Astrocyte of the cerebellum (primary cell): ENCODE results near the gene FBXO38.
A peak's percentile ranks its signal among the peaks of the same experiment; 100 is the strongest.

Experiments
- DNase-seq: peaks from one replicate; pipeline ENCODE4 v3.0.0-alpha.2; 2011; ENCODE audit warnings: low read depth
- H3K4me3 ChIP-seq: 2 replicates; pipeline ENCODE4 v1.5.1; 2011; ENCODE audit warnings: mild to moderate bottlenecking, low read depth, low read length, moderate library complexity
- CTCF ChIP-seq: IDR thresholded peaks from 2 replicates; pipeline ENCODE4 v1.5.1; 2012; ENCODE audit warnings: low read length, low read depth, moderate library complexity, mild to moderate bottlenecking; ENCODE audit errors: missing control alignments
- in situ Hi-C: cut with HindIII; loops from 2 replicates; pipeline ENCODE4 v1.10.0; 2017; ENCODE audit warnings: low sequenced_read_pairs

The FBXO38 gene

DNA sequence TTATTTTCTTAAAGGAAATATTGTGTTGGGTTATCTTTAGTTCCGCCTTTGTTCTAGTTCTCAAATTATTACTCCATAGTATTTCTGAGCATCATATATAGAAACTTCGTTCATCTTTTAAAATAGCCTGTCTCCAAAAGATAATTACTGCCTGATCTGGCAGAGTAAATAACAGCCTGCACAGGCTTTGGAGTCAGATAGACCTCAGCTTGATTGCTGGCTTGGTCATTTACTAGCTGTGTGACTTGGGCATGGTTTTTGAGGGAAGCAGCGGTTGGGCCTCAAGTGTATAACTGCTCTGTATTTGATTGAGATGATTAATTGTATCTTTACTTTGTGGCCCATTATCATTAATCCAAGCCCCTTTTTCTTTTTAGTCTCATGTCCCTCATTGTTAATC lies 50.1 kb downstream of the FBXO38 start:
- no peak overlapping the region for H3K4me3 ChIP-seq
- TF ChIP-seq CTCF, result no peak
- no peak for DNase-seq
- in situ Hi-C loops, result loop anchor here (25.0 kb wide), 1 partner anchor 678 kb away; no protein-coding TSS in a partner anchor

DNA sequence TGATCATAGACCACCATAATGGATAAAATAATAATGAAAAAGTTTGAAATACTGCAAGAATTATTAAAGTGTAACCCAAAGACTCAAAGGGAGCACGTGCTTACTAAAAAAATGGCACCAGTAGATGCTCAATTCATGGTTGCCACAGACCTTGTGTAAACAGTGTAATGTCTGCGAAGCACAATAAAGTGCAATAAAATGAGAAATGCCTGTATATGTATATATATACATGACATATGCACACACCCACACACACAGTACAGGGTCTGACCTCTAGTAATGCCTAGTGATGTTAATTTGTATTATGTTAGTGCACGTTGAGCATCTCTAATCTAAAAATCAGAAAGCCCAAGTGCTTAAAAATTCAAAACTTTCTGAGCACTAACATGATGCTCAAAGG lies 52.3 kb downstream of the FBXO38 start:
- in situ Hi-C loops, result loop anchor here (25.0 kb wide), 1 partner anchor 676 kb away; no protein-coding TSS in a partner anchor
- H3K4me3 ChIP-seq, result no peak overlapping the region
- no peak for TF ChIP-seq CTCF
- DNase-seq, result no peak

DNA sequence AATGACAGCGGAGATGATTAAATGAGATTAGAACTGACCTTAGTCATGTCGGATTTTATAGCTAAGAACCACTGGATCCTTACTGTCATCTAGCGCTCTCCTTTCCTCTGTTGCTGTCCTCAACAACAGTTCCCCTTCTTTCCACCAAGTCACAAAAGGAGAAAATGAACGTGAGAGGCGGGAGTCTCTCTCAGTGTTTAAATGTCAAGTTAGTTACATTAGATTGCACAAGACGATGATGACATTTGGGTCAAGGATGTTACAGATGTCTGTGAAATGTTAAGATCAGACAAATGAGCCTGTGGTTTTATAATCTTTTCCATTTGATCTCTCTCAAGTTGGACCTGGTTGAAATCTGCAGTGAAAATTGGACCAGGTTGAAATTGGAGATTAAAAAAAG lies 53.5 kb downstream of the FBXO38 start:
- no peak overlapping the region for H3K4me3 ChIP-seq
- DNase-seq, result no peak
- in situ Hi-C loops, result loop anchor here (25.0 kb wide), 1 partner anchor 675 kb away; no protein-coding TSS in a partner anchor
- no peak for TF ChIP-seq CTCF

DNA sequence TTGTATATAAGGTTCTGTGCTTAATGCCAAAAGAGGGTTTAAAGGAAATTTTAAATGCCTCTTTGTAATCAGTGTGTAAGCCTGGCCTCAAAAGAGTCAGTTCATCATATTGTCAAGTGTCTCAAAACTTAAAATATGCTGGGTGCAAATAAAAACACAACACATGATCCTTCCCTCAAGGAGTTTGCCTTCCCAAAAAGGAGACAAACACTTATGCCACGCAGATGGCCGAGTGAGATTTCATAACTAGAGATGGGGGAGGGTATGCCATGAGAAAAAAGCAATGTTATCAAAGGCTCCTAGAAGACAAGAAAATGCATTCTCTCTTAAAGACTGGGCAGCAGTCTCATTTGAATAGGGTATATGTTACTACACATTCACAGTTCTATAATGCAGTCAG lies 55.2 kb downstream of the FBXO38 start:
- no peak for TF ChIP-seq CTCF

DNA sequence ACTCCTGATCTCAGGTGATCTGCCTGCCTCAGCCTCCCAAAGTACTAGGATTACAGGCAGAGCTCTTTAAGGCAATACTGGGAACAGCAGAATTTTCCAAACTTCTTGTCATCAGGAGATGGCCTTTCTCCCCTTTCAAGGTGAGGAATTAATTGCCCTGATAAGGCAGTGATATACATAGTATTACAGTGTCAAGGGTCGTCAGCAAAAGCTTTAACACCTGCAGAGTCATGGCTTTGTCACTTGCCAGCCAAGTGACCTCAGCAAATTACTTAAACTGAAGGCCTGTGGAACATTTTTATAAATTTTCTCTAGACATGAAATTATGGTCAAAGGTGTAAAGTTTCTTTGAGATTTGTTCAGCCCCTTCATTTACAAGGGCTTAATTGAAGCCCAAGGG lies 59.5 kb downstream of the FBXO38 start:
- no peak overlapping the region for H3K4me3 ChIP-seq
- in situ Hi-C loops, result loop anchor here (10.0 to 25.0 kb wide), 3 partner anchors 282 to 669 kb away; no protein-coding TSS in a partner anchor
- no peak for DNase-seq
- no peak for TF ChIP-seq CTCF

More for the DNA sequence above, 55.2 kb downstream of the FBXO38 start:
- H3K4me3 ChIP-seq, result no peak overlapping the region
- no peak for DNase-seq
- in situ Hi-C loops, result loop anchor here (25.0 kb wide), 1 partner anchor 673 kb away; no protein-coding TSS in a partner anchor

- in situ Hi-C loops, result loop anchor here (10.0 to 25.0 kb wide), 3 partner anchors 281 to 668 kb away; no protein-coding TSS in a partner anchor
- TF ChIP-seq CTCF, result peak; percentile 61
- no peak overlapping the region for H3K4me3 ChIP-seq
- DNase-seq, result peak; percentile 59
Observed at GRCh38 chr5:148443998-148444397, 60.2 kb downstream of the FBXO38 start.
